ENCODE measurements around the gene MAN1C1.

DNA sequence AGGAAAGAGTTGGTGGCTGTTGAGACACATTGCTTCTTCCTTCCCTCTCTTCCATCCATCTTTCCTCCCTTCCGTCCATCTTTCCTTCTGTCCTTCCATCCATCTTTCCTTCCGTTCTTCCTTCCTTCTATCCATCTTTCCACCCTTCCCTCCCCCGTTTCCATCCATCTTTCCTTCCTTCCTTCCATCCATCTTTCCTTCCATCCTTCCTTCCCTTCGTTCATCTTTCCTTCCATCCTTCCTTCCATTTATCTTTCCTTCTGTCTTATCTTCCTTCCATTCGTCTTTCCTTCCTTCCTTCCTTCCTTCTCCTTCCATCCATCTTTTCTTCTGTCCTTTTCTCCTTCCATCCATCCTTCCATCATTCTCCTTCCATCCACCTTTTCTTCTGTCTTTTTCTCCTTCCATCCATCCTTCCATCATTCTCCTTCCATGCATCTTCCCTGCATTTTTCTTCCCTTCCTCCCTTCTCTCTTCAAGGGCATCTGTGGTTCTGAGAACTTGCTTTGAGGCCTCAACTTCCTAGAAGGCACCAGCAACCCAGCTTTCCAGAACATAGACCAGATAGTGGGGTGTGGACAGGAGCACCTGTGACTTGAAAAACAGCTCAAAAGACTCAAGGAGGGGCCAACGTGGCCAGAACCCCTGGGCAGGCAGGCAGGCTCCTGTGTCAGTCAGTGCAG, 134.5 kb downstream of the MAN1C1 start:
- TF ChIP-seq, protein P1, sequence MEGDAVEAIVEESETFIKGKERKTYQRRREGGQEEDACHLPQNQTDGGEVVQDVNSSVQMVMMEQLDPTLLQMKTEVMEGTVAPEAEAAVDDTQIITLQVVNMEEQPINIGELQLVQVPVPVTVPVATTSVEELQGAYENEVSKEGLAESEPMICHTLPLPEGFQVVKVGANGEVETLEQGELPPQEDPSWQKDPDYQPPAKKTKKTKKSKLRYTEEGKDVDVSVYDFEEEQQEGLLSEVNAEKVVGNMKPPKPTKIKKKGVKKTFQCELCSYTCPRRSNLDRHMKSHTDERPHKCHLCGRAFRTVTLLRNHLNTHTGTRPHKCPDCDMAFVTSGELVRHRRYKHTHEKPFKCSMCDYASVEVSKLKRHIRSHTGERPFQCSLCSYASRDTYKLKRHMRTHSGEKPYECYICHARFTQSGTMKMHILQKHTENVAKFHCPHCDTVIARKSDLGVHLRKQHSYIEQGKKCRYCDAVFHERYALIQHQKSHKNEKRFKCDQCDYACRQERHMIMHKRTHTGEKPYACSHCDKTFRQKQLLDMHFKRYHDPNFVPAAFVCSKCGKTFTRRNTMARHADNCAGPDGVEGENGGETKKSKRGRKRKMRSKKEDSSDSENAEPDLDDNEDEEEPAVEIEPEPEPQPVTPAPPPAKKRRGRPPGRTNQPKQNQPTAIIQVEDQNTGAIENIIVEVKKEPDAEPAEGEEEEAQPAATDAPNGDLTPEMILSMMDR (IDR thresholded peaks at IDR 0.05) = no peak
- TF ChIP-seq POLR2AphosphoS5 (IDR thresholded peaks at IDR 0.05) = no peak
